ENCODE measurements around the gene KCNH1. TPM values are rescaled to one million over a fixed set of nuclear protein-coding genes. Genes with fewer than 3 reads are reported as not detected.

KCNH1 gene
- total and polyA plus RNA-seq, 2 donors from 2014 or later, result 0.54 TPM; not detected in 1

DNA sequence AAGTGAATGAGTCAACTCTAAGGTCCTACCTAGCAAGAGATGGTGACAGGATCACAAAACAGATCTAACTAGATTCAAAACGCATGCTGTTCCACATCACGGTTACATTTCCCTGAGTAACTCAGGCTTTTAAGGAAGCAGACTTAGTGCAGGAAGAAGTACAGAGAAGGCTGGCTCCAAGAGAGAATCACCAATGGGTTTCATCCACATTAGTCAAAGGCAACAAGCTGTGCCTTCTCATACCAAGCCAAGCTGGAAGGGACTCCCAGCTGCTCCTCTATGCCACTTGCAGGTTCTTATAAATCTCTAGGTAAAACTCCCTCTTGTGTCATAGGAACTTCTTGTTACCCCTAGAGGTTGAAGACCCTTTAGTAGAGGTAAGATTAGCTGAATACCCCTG is 109.0 kb downstream of the KCNH1 start:
- FAIRE-seq (no peak), DNase-seq (no peak)
- TF ChIP-seq, protein P1, sequence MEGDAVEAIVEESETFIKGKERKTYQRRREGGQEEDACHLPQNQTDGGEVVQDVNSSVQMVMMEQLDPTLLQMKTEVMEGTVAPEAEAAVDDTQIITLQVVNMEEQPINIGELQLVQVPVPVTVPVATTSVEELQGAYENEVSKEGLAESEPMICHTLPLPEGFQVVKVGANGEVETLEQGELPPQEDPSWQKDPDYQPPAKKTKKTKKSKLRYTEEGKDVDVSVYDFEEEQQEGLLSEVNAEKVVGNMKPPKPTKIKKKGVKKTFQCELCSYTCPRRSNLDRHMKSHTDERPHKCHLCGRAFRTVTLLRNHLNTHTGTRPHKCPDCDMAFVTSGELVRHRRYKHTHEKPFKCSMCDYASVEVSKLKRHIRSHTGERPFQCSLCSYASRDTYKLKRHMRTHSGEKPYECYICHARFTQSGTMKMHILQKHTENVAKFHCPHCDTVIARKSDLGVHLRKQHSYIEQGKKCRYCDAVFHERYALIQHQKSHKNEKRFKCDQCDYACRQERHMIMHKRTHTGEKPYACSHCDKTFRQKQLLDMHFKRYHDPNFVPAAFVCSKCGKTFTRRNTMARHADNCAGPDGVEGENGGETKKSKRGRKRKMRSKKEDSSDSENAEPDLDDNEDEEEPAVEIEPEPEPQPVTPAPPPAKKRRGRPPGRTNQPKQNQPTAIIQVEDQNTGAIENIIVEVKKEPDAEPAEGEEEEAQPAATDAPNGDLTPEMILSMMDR (IDR thresholded peaks at IDR 0.05; ENCODE audit: borderline replicate concordance, extremely low read depth, insufficient read depth), result no peak
- intact Hi-C loops (cut with DNase I), result no loop called here
- H3K9me3 ChIP-seq (ENCODE audit: control insufficient read depth in 2 of 3, insufficient read depth in 1 of 3, low read length in 3 of 3), result no peaks in the 10 kb centered on the region
- H3K4me3 ChIP-seq (ENCODE audit: low read length in 3 of 3), result no peak overlapping the region
- no peaks in the 10 kb centered on the region for H3K36me3 ChIP-seq (ENCODE audit: control insufficient read depth in 2 of 3, insufficient read depth in 3 of 3, low read length in 3 of 3)
- H3K27me3 ChIP-seq (ENCODE audit: control insufficient read depth, insufficient read depth, low read length), result no peaks in the 10 kb centered on the region
- no peak overlapping the region for H3K27ac ChIP-seq (ENCODE audit: low read depth in 2 of 2, low read length in 2 of 2)
- no peaks in the 10 kb centered on the region for H3K4me1 ChIP-seq (ENCODE audit: control insufficient read depth in 2 of 3, insufficient read depth in 2 of 3, low read depth in 1 of 3, low read length in 3 of 3)
- H3K9ac ChIP-seq (ENCODE audit: low read length in 3 of 3), result no peak overlapping the region

GRCh38 chr1:211019266-211019665 is 114.7 kb downstream of the KCNH1 start:
- Histone ChIP-seq H3K4me3 (ENCODE audit: low read length in 3 of 3) (no peak overlapping the region), H3K4me1 (ENCODE audit: control insufficient read depth in 2 of 3, insufficient read depth in 2 of 3, low read depth in 1 of 3, low read length in 3 of 3) (no peaks in the 10 kb centered on the region), H3K9me3 (ENCODE audit: control insufficient read depth in 2 of 3, insufficient read depth in 1 of 3, low read length in 3 of 3) (no peaks in the 10 kb centered on the region), H3K9ac (ENCODE audit: low read length in 3 of 3) (no peak overlapping the region), H3K27me3 (ENCODE audit: control insufficient read depth, insufficient read depth, low read length) (no peaks in the 10 kb centered on the region), H3K27ac (ENCODE audit: low read depth in 2 of 2, low read length in 2 of 2) (no peak overlapping the region), H3K36me3 (ENCODE audit: control insufficient read depth in 2 of 3, insufficient read depth in 3 of 3, low read length in 3 of 3) (no peaks in the 10 kb centered on the region)
- intact Hi-C loops (cut with DNase I), result no loop called here
- no peak for FAIRE-seq
- DNase-seq, result no peak
- TF ChIP-seq, protein P1 (IDR thresholded peaks at IDR 0.05; ENCODE audit: borderline replicate concordance, extremely low read depth, insufficient read depth), result no peak

DNA sequence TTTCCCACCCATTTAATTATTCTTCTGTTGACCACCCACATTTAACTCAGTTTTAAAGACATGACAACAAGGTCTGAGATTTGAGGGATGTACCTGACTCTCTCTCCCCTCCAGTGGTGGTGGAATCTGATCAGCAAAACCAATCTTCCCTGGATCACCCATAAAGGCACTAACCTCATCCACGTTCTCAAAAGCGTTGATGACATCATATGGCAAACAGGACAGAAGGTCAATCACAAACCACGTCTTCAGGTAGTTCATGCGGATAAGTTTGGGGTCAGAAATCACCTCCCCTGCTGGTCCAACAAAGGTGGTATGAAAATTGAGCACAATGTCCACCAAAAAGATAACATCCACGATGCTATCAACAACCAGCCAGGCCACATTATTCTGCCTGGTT is 115.3 kb downstream of the KCNH1 start:
- TF ChIP-seq, protein P1 (IDR thresholded peaks at IDR 0.05; ENCODE audit: borderline replicate concordance, extremely low read depth, insufficient read depth), result no peak
- Histone ChIP-seq H3K27me3 (ENCODE audit: control insufficient read depth, insufficient read depth, low read length) (no peaks in the 10 kb centered on the region), H3K36me3 (ENCODE audit: control insufficient read depth in 2 of 3, insufficient read depth in 3 of 3, low read length in 3 of 3) (no peaks in the 10 kb centered on the region), H3K9me3 (ENCODE audit: control insufficient read depth in 2 of 3, insufficient read depth in 1 of 3, low read length in 3 of 3) (no peaks in the 10 kb centered on the region), H3K4me1 (ENCODE audit: control insufficient read depth in 2 of 3, insufficient read depth in 2 of 3, low read depth in 1 of 3, low read length in 3 of 3) (no peaks in the 10 kb centered on the region), H3K9ac (ENCODE audit: low read length in 3 of 3) (no peak overlapping the region), H3K27ac (ENCODE audit: low read depth in 2 of 2, low read length in 2 of 2) (no peak overlapping the region), H3K4me3 (ENCODE audit: low read length in 3 of 3) (no peak overlapping the region)
- no peak for DNase-seq
- FAIRE-seq, result no peak
- intact Hi-C loops (cut with DNase I), result no loop called here

GRCh38 chr1:211017075-211017718 is 116.8 kb downstream of the KCNH1 start:
- TF ChIP-seq, protein P1 (IDR thresholded peaks at IDR 0.05; ENCODE audit: borderline replicate concordance, extremely low read depth, insufficient read depth), result no peak
- no peak overlapping the region for H3K4me3 ChIP-seq (ENCODE audit: low read length in 3 of 3)
- no peaks in the 10 kb centered on the region for H3K4me1 ChIP-seq (ENCODE audit: control insufficient read depth in 2 of 3, insufficient read depth in 2 of 3, low read depth in 1 of 3, low read length in 3 of 3)
- DNase-seq (peak in 1 of 5 donors; percentile 3), FAIRE-seq (no peak)
- no peak overlapping the region for H3K27ac ChIP-seq (ENCODE audit: low read depth in 2 of 2, low read length in 2 of 2)
- intact Hi-C loops (cut with DNase I), result no loop called here
- no peaks in the 10 kb centered on the region for H3K9me3 ChIP-seq (ENCODE audit: control insufficient read depth in 2 of 3, insufficient read depth in 1 of 3, low read length in 3 of 3)
- no peaks in the 10 kb centered on the region for H3K36me3 ChIP-seq (ENCODE audit: control insufficient read depth in 2 of 3, insufficient read depth in 3 of 3, low read length in 3 of 3)
- H3K27me3 ChIP-seq (ENCODE audit: control insufficient read depth, insufficient read depth, low read length), result no peaks in the 10 kb centered on the region
- H3K9ac ChIP-seq (ENCODE audit: low read length in 3 of 3), result no peak overlapping the region

All from kidney (tissue), 14 donors.